Suprapubic skin (tissue), 4 donors: ENCODE results near the gene SLC7A6. TPM values are rescaled to one million over a fixed set of nuclear protein-coding genes. Genes with fewer than 3 reads are reported as not detected.

ENCODE experiments used
- DNase-seq, 2 donors: peaks; one replicate each; pipeline ENCODE4 v3.0.0-alpha.2; 2019; ENCODE audit warnings: low spot score in 2 of 2
- H3K27ac ChIP-seq: fragments of 200-600 bp; sonication (generic); one replicate; pipeline ENCODE4 v1.5.1; 2019
- H3K27me3 ChIP-seq: fragments of 200-600 bp; sonication (generic); one replicate; pipeline ENCODE4 v1.5.1; 2019
- H3K36me3 ChIP-seq: fragments of 200-600 bp; sonication (generic); one replicate; pipeline ENCODE4 v1.5.1; 2019
- H3K4me1 ChIP-seq: fragments of 200-600 bp; sonication (generic); one replicate; pipeline ENCODE4 v1.5.1; 2019
- H3K4me3 ChIP-seq: fragments of 200-600 bp; sonication (generic); one replicate; pipeline ENCODE4 v1.5.1; 2019; ENCODE audit warnings: mild to moderate bottlenecking
- H3K9me3 ChIP-seq: fragments of 200-600 bp; sonication (generic); one replicate; pipeline ENCODE4 v1.5.1; 2019
- CTCF ChIP-seq, 2 donors: fragments of 200-600 bp in 1 of 2; fragments of 450-650 bp in 1 of 2; sonication (generic) in 1 of 2; IDR thresholded peaks; one replicate each; pipeline ENCODE4 v1.5.1; 2016 to 2019; ENCODE audit warnings: antibody characterized with exemption in 2 of 2, mild to moderate bottlenecking in 1 of 2, moderate library complexity in 1 of 2
- EP300 ChIP-seq: sonication (generic); formaldehyde crosslinking; IDR thresholded peaks from one replicate; pipeline ENCODE4 v1.6.1; 2017; ENCODE audit warnings: antibody characterized with exemption
- POLR2A ChIP-seq, 2 donors: fragments of 450-650 bp; IDR thresholded peaks; one replicate each; pipeline ENCODE4 v1.6.1; 2017; ENCODE audit warnings: antibody characterized with exemption in 2 of 2, mild to moderate bottlenecking in 2 of 2, moderate library complexity in 2 of 2
- POLR2AphosphoS5 ChIP-seq, 3 donors: sonication (generic); formaldehyde crosslinking; IDR thresholded peaks; one replicate each; pipeline ENCODE4 v1.6.1; 2017; ENCODE audit warnings: antibody characterized with exemption in 3 of 3
- WGBS: methylation state at CpG from one replicate; pipeline ENCODE4 v1.1.5; 2018; 5-methylcytosine and 5-hydroxymethylcytosine counted together
- total RNA-seq, 4 donors: library from RNA; depleted of rRNA; stranded (reverse); fragments of >200 nt; gene quantifications; one replicate each; pipeline ENCODE4 v1.1.0, GENCODE V29; 2016

SLC7A6 gene
- 100 to 1,000 TPM in 1 of 4 donors, 10 to 100 TPM in 3; 31.5 to 167 (median 49.0) TPM for total RNA-seq

- TF ChIP-seq CTCF (IDR thresholded peaks at IDR 0.05) = peak; percentile 20 to 76
- peak in 1 of 2 donors; percentile 76 for TF ChIP-seq POLR2A (IDR thresholded peaks at IDR 0.05)
- TF ChIP-seq POLR2AphosphoS5 (IDR thresholded peaks at IDR 0.05) = peak in 2 of 3 donors; percentile 14 to 30
- TF ChIP-seq EP300 = no peak
- no peaks in the 10 kb centered on the region for H3K9me3 ChIP-seq
- H3K27ac ChIP-seq = peak within 1 kb of the TSS; percentile 94
- DNase-seq = peak; percentile 88
- WGBS = 0% methylated on average over 23 of the region's 123 CpGs
- peaks cover 36% of the 10 kb centered on the region for H3K4me1 ChIP-seq
- peak within 1 kb of the TSS; percentile 83 for H3K4me3 ChIP-seq
- peaks cover 13% of the 10 kb centered on the region for H3K36me3 ChIP-seq
- no peaks in the 10 kb centered on the region for H3K27me3 ChIP-seq
Observed at GRCh38 chr16:68264128-68265077, at the start of gene SLC7A6. Gene SLC7A6 (plus strand): TSS chr16:68264526. CDS start chr16:68274727, 10,201 bp downstream.

GRCh38 chr16:68214726-68215125 lies 49.6 kb upstream of the SLC7A6 start:
- TF ChIP-seq EP300 = no peak
- no peak for TF ChIP-seq POLR2A (IDR thresholded peaks at IDR 0.05)
- TF ChIP-seq POLR2AphosphoS5 (IDR thresholded peaks at IDR 0.05) = no peak
- TF ChIP-seq CTCF (IDR thresholded peaks at IDR 0.05) = no peak
- 63% methylated on average over 3 of the region's 3 CpGs for WGBS
- no peak for DNase-seq
- Histone ChIP-seq H3K27ac (no peak overlapping the region), H3K36me3 (peaks cover 4% of the 10 kb centered on the region), H3K4me3 (no peak overlapping the region), H3K9me3 (no peaks in the 10 kb centered on the region), H3K27me3 (no peaks in the 10 kb centered on the region), H3K4me1 (no peaks in the 10 kb centered on the region)

GRCh38 chr16:68215302-68215701 lies 49.0 kb upstream of the SLC7A6 start:
- no peaks in the 10 kb centered on the region for H3K4me1 ChIP-seq

GRCh38 chr16:68216240-68216639 lies 48.1 kb upstream of the SLC7A6 start:
- DNase-seq = no peak
- H3K27me3 ChIP-seq = no peaks in the 10 kb centered on the region
- 96% methylated on average over 3 of the region's 3 CpGs for WGBS
- H3K4me3 ChIP-seq = no peak overlapping the region
- no peaks in the 10 kb centered on the region for H3K4me1 ChIP-seq
- TF ChIP-seq CTCF (IDR thresholded peaks at IDR 0.05) = no peak
- TF ChIP-seq POLR2AphosphoS5 (IDR thresholded peaks at IDR 0.05) = no peak
- TF ChIP-seq EP300 = no peak
- no peak for TF ChIP-seq POLR2A (IDR thresholded peaks at IDR 0.05)
- peaks cover 4% of the 10 kb centered on the region for H3K36me3 ChIP-seq
- no peak overlapping the region for H3K27ac ChIP-seq
- H3K9me3 ChIP-seq = no peaks in the 10 kb centered on the region

More at GRCh38 chr16:68215302-68215701, 49.0 kb upstream of the SLC7A6 start:
- TF ChIP-seq POLR2A (IDR thresholded peaks at IDR 0.05) (no peak), CTCF (IDR thresholded peaks at IDR 0.05) (no peak), EP300 (no peak), POLR2AphosphoS5 (IDR thresholded peaks at IDR 0.05) (no peak)
- DNase-seq = no peak
- no peak overlapping the region for H3K4me3 ChIP-seq
- WGBS = 100% methylated on average over 1 of the region's 1 CpG
- H3K27me3 ChIP-seq = no peaks in the 10 kb centered on the region
- H3K9me3 ChIP-seq = no peaks in the 10 kb centered on the region
- no peak overlapping the region for H3K27ac ChIP-seq
- H3K36me3 ChIP-seq = peaks cover 4% of the 10 kb centered on the region

GRCh38 chr16:68217506-68217905 lies 46.8 kb upstream of the SLC7A6 start:
- DNase-seq = no peak
- no peak for TF ChIP-seq EP300
- no peak for TF ChIP-seq POLR2AphosphoS5 (IDR thresholded peaks at IDR 0.05)
- no peak for TF ChIP-seq CTCF (IDR thresholded peaks at IDR 0.05)
- no peak for TF ChIP-seq POLR2A (IDR thresholded peaks at IDR 0.05)
- 87% methylated on average over 4 of the region's 4 CpGs for WGBS
- no peaks in the 10 kb centered on the region for H3K27me3 ChIP-seq
- no peaks in the 10 kb centered on the region for H3K9me3 ChIP-seq
- H3K36me3 ChIP-seq = peaks cover 4% of the 10 kb centered on the region
- H3K4me3 ChIP-seq = no peak overlapping the region
- H3K27ac ChIP-seq = no peak overlapping the region
- H3K4me1 ChIP-seq = no peaks in the 10 kb centered on the region
